ENCODE data around the gene NUP93.

The NUP93 gene

DNA sequence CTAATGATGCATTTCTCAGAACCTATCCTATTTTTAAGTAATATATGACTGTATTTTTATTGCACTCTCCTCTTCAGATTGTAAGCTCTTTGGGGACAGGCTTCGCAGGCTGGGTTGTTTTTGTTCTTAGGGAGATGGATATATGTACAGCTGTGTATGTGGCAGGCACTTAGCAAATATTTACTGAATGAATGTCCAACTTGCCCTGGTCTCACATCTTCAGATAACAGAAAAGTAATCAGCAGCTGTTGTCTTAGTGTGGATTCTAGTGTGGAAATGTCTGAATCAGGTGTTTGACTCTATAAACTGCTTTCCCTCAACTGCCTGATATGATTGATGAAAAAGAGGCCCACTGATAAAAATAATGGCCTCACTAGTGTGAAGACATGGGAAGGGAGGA, 88.0 kb downstream of the NUP93 start:
- no peak for DNase-seq (ENCODE audit: low spot score)

GRCh38 chr16:56823081-56823733, 93.3 kb downstream of the NUP93 start:
- no peak for DNase-seq (ENCODE audit: low spot score)

GRCh38 chr16:56824331-56824730, 94.4 kb downstream of the NUP93 start:
- DNase-seq (ENCODE audit: low spot score): no peak

DNA sequence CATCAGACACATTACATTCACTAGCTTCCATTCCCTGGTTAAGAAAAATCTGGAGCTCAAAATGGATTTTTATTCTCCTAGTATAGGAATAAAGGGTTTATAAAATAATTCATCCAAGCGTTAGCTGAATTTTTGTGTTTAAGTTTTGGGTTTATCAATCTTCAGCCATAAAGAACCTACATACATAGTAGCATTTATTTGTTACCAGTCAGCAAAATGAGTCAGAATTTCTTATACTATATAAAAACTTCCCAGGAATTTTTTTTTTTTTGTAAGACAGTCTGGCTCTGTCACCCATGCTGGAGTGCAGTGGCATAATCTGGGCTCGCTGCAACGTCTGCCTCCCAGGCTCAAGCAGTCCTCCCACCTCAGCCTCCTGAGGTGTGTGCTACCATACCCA, 94.9 kb downstream of the NUP93 start:
- DNase-seq (ENCODE audit: low spot score): no peak

GRCh38 chr16:56825826-56826225, 95.9 kb downstream of the NUP93 start:
- no peak for DNase-seq (ENCODE audit: low spot score)

- no peak for DNase-seq (ENCODE audit: low spot score)
These were observed 98.7 kb downstream of the NUP93 start for GRCh38 chr16:56828647-56829046.

- no peak for DNase-seq (ENCODE audit: low spot score)
These were observed 100.7 kb downstream of the NUP93 start for GRCh38 chr16:56830669-56831068.

GRCh38 chr16:56832768-56833167, 102.8 kb downstream of the NUP93 start:
- DNase-seq (ENCODE audit: low spot score): no peak

- no peak for DNase-seq (ENCODE audit: low spot score)
These were observed 103.5 kb downstream of the NUP93 start for GRCh38 chr16:56833243-56833970.

GRCh38 chr16:56835320-56835719, 105.4 kb downstream of the NUP93 start:
- no peak for DNase-seq (ENCODE audit: low spot score)

DNA sequence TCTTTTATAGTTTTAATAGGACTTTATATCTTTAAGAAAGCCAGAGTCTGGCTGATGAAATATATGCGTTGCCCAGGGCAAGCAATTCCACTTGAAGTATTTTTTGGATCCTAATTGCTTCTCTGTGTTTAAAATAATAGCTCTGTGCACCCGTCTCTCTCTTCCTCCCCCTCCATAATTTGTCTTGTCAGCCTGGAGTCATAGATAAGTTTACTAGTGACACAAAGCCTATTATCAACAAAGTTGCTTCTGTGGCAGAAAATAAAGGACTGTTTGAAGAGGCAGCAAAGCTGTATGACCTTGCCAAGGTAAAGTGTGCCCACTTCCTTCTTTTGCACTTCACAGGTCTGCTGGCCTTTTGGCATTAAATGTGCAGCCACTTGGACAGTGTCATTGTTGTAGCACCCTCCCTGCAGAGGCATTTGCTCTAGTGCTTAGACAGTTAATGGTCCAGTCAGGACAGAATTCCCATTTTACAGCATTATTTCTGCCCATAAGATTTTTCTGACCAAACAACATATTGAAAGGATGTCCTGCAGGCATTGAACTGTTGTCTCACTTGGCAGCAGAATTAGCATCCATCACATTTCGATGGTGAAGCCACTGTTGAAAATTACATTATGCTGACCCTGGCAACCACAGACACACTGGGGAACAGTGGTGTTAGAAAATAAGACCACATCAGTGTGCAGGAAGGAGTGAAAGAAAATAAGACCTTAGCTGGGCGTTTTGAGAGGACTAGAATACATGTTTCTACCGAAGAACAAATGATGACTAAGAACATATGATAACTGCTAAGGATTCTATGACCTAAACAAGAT, 106.7 kb downstream of the NUP93 start:
- DNase-seq (ENCODE audit: low spot score): no peak

DNA sequence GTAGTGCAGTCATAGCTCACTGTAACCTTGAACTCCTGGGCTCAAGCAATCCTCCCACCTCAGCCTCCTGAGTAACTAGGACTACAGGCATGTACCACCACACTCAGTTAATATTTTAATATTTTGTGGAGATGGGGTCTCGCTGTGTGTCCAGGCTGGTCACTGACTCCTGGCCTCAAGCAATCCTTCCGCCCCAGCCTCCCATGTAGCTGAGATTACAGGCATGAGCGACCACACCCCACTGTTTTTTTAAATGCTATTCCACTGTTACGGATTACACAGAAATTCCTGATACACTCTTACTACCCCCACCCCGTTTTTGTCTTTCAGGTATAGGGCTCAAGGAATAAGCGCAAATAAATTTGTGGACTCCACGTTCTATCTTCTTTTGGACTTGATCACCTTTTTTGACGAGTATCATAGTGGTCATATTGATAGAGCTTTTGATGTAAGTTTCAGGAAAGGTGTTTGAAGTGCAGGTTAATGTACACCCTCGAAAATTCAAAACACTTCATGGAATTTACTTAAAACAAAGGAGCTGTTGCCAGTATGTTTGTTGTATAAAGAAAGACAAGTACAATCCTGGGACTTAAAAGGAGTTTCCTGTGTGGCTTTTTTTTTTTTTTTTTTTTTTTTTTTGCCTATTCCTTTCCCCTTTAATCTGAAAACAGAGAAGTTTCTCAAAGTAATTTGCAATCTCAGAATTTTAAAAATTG, 108.9 kb downstream of the NUP93 start:
- DNase-seq (ENCODE audit: low spot score): no peak

DNA sequence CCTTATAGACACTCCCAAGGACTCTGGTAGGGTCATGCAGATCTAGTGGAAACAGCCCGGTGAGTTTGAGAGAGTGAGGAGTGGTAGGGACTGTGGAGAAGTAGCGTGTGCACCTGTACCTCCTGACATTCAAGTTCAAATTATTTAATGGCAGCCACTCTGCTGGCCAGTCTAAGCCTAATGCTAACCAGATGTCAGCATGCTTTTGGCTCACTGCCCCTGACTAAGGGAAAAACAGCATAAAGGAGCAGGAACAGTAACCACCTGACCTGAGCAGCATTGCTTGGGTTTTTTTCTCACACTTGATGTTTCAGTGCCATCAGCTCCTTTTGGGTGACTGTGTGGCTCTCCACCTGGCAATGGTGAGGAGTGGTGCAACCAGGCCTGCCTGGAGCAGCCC, 111.3 kb downstream of the NUP93 start:
- DNase-seq (ENCODE audit: low spot score): no peak

DNA sequence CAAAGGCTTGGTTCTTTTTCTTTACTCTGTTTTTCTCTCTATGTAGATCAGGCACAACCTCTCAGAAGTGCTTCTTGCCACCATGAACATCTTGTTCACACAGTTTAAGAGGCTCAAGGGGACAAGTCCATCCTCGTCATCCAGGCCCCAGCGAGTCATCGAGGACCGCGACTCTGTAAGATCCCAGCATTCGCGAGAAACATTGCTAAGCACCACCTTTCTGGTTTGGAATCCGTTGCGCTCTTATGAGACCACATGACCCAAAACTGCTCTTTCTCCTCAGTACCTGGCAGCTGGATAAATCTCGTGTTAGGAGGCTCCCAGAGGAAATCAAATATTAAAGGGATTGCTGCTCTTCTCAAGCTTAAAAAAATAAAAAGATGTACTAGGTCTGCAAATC, 111.7 kb downstream of the NUP93 start:
- no peak for DNase-seq (ENCODE audit: low spot score)

GRCh38 chr16:56842133-56842532, 112.2 kb downstream of the NUP93 start:
- DNase-seq (ENCODE audit: low spot score): no peak

DNA sequence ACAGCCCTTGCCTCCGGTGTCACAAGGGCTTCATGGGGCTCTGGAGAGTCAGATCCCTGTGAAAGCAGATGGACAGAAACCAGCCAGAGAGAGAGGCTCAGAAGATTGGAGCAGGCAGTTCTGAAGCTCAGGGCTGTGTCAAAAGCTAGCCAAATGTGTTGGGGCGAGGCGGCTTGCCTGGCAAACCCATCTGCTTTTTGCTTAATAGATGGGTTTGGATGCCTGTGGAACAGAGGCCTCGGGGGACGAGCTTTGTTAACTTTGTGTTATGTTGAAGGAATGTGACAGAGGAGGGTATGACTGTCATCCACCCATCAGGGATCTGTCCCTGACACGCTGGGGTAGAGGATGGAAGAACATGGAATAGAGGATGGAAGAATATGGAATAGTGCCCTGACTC, 114.1 kb downstream of the NUP93 start:
- no peak for DNase-seq (ENCODE audit: low spot score)

DNA sequence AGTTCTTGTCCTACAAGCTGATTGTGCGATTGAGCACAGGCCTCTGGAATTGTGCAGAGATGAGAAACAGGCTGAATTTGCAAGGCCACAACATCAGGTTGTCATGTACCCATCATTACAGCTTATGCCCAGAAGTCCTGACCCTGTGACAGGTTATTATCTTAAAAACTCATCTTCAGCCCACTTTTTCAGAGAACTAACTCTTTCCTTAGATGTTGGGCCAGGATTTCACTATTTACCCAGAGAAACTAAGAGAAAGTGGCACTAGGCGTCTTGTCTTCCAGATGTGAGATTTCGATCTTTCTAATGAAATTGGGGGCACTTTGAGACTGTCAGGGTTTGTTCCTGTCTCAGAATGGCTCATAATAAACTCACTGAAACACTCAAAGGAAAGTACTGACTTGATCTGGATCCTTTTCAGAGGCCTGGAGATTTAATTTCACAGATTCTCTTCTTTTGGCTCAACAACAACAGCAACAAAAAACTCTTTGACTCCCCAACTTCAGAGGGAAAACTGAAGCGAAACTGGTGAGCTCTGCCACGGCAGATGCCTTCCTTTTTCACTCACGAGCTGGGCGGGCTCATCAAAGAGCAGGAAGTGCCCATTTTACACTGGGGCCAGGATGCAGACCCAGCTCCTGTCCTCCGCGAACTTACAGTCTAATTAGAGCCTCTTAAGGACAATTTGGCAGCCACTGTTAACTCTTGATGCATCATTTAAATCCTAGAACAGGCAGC, 117.4 kb downstream of the NUP93 start:
- no peak for DNase-seq (ENCODE audit: low spot score)

DNA sequence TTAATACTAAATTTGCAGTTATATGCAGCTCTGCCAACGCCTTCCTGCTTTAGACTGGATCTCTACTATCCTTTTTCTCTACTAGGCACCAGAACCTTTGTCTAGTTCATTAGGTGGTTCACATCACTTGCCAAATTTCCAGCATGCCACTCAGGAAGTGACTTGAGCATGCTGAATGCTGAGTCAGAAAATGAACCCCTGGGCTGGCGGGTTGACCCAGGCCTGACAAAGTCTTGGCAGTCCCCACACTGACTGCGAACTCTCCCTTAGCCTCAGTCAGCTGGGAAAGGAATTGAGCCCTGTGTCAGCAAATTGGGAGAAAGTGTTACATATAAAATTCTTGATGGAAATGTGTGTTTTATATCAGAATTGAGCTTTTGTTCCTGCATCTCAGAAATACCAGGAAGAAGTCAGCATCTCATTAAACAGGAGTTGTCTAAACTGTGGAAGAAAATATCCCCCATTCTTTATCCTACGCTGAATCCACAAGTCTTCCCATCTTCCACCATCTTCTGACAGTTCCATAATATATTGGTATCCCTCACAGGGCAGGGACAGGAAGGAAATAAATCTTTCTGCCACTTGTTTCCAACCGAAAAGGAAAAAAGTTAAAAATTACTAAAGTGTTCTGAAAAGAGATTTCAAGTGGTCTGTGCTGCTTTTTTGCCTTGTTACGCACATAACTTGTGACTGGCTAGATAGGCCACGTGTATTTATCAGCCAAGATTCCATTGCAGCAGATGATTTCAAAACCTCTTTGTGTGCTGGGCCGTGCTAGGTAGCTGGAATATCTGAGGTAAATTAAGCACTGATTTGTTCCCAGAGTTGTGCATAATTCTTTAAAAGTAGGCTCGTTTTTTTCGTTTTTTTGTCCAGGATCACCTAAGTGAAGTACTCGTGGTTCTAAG, 118.4 kb downstream of the NUP93 start:
- no peak for DNase-seq (ENCODE audit: low spot score)

GRCh38 chr16:56848955-56849689, 119.2 kb downstream of the NUP93 start:
- DNase-seq (ENCODE audit: low spot score): no peak
